D721Med (cell line): ENCODE data around the gene USHBP1.
A peak's percentile ranks its signal among the peaks of the same experiment; 100 is the strongest.
"Not testable (repeated sequence)": the region's sequence is repeated elsewhere in the genome, so short reads cannot be mapped to it uniquely, and the experiment has no call there.

Experiments used
- DNase-seq: peaks from one replicate; pipeline ENCODE4 v3.0.0; 2011; ENCODE audit warnings: low spot score; ENCODE audit not compliant: insufficient read length
- FAIRE-seq: peaks from 2 replicates; lab custom pipeline; 2011; peaks lifted over from hg19 to GRCh38; lab: Jason Lieb, UNC
- CTCF ChIP-seq: IDR thresholded peaks from 2 replicates; pipeline ENCODE4 v1.5.1; 2012; ENCODE audit warnings: mild to moderate bottlenecking, control low read depth; ENCODE audit not compliant: insufficient read depth; ENCODE audit errors: missing control alignments

USHBP1 gene

GRCh38 chr19:17285415-17286135 is 21.0 kb upstream of the USHBP1 start:
- TF ChIP-seq CTCF, result no peak
- DNase-seq (no peak), FAIRE-seq (no peak)

- no peak for TF ChIP-seq CTCF
- DNase-seq (no peak), FAIRE-seq (no peak)
Observed at GRCh38 chr19:17283504-17283996, 19.0 kb upstream of the USHBP1 start.

- FAIRE-seq, result no peak
- TF ChIP-seq CTCF, result peak; percentile 83
- peak; percentile 84 for DNase-seq
Observed at GRCh38 chr19:17282488-17283125, 18.1 kb upstream of the USHBP1 start.

- no peak for FAIRE-seq
- DNase-seq, result peak; percentile 87
- TF ChIP-seq CTCF, result no peak
Observed at GRCh38 chr19:17281391-17282304, 17.1 kb upstream of the USHBP1 start, which contains the start of gene ANKLE1. Gene ANKLE1 (plus strand): TSS chr19:17281901. CDS start chr19:17281921, 20 bp downstream.

GRCh38 chr19:17279436-17279835 is 14.9 kb upstream of the USHBP1 start:
- DNase-seq, result no peak
- no peak for TF ChIP-seq CTCF
- no peak for FAIRE-seq

- no peak for FAIRE-seq
- TF ChIP-seq CTCF, result no peak
- no peak for DNase-seq
Observed at GRCh38 chr19:17275441-17276175, 11.1 kb upstream of the USHBP1 start.

- not testable (repeated sequence) for FAIRE-seq
Observed at GRCh38 chr19:17274892-17275291, 10.3 kb upstream of the USHBP1 start.

More at GRCh38 chr19:17274892-17275291, 10.3 kb upstream of the USHBP1 start:
- not testable (repeated sequence) for DNase-seq
